Measurements from ENCODE around the gene GRHL1.

GRHL1 gene

GRCh38 chr2:10001586-10001985 lies 50.1 kb downstream of the GRHL1 start:
- TF ChIP-seq GATA3 (IDR thresholded peaks at IDR 0.05; ENCODE audit: low read depth, low read length) (no peak), GATA2 (IDR thresholded peaks at IDR 0.05; ENCODE audit: low read depth, low read length) (no peak)

GRCh38 chr2:10002109-10002508 lies 50.6 kb downstream of the GRHL1 start:
- TF ChIP-seq GATA2 (IDR thresholded peaks at IDR 0.05; ENCODE audit: low read depth, low read length) = no peak
- no peak for TF ChIP-seq GATA3 (IDR thresholded peaks at IDR 0.05; ENCODE audit: low read depth, low read length)

- 0 out of 2 replicates have a peak, but pooled peaks have one; percentile 10 for TF ChIP-seq GATA2 (IDR thresholded peaks at IDR 0.05; ENCODE audit: low read depth, low read length)
- TF ChIP-seq GATA3 (IDR thresholded peaks at IDR 0.05; ENCODE audit: low read depth, low read length) = no peak
These were observed 51.2 kb downstream of the GRHL1 start for GRCh38 chr2:10002681-10003080.

GRCh38 chr2:10003206-10004125 lies 52.0 kb downstream of the GRHL1 start:
- TF ChIP-seq GATA3 (IDR thresholded peaks at IDR 0.05; ENCODE audit: low read depth, low read length) (no peak), GATA2 (IDR thresholded peaks at IDR 0.05; ENCODE audit: low read depth, low read length) (no peak)

GRCh38 chr2:10004401-10004800 lies 52.9 kb downstream of the GRHL1 start:
- no peak for TF ChIP-seq GATA3 (IDR thresholded peaks at IDR 0.05; ENCODE audit: low read depth, low read length)
- TF ChIP-seq GATA2 (IDR thresholded peaks at IDR 0.05; ENCODE audit: low read depth, low read length) = no peak

- TF ChIP-seq GATA2 (IDR thresholded peaks at IDR 0.05; ENCODE audit: low read depth, low read length) = no peak
- TF ChIP-seq GATA3 (IDR thresholded peaks at IDR 0.05; ENCODE audit: low read depth, low read length) = no peak
These were observed 53.3 kb downstream of the GRHL1 start for GRCh38 chr2:10004836-10005235.

- no peak for TF ChIP-seq GATA3 (IDR thresholded peaks at IDR 0.05; ENCODE audit: low read depth, low read length)
- no peak for TF ChIP-seq GATA2 (IDR thresholded peaks at IDR 0.05; ENCODE audit: low read depth, low read length)
These were observed 54.2 kb downstream of the GRHL1 start for GRCh38 chr2:10005461-10006235.

- TF ChIP-seq GATA3 (IDR thresholded peaks at IDR 0.05; ENCODE audit: low read depth, low read length) (no peak), GATA2 (IDR thresholded peaks at IDR 0.05; ENCODE audit: low read depth, low read length) (peak; percentile 72)
These were observed 55.0 kb downstream of the GRHL1 start for GRCh38 chr2:10006236-10007161.

- TF ChIP-seq GATA2 (IDR thresholded peaks at IDR 0.05; ENCODE audit: low read depth, low read length) (no peak), GATA3 (IDR thresholded peaks at IDR 0.05; ENCODE audit: low read depth, low read length) (no peak)
These were observed 55.9 kb downstream of the GRHL1 start for GRCh38 chr2:10007435-10007834.

GRCh38 chr2:10007921-10008808 lies 56.7 kb downstream of the GRHL1 start:
- TF ChIP-seq GATA2 (IDR thresholded peaks at IDR 0.05; ENCODE audit: low read depth, low read length) (no peak), GATA3 (IDR thresholded peaks at IDR 0.05; ENCODE audit: low read depth, low read length) (no peak)

- TF ChIP-seq GATA2 (IDR thresholded peaks at IDR 0.05; ENCODE audit: low read depth, low read length) = no peak
- TF ChIP-seq GATA3 (IDR thresholded peaks at IDR 0.05; ENCODE audit: low read depth, low read length) = no peak
These were observed 57.3 kb downstream of the GRHL1 start for GRCh38 chr2:10008809-10009176.

- TF ChIP-seq GATA2 (IDR thresholded peaks at IDR 0.05; ENCODE audit: low read depth, low read length) (peak; percentile 46; the same call in 1 of the 2 replicates), GATA3 (IDR thresholded peaks at IDR 0.05; ENCODE audit: low read depth, low read length) (no peak)
These were observed 57.8 kb downstream of the GRHL1 start for GRCh38 chr2:10009271-10009810.
